ENCODE data around the gene RAB26.
A peak's percentile ranks its signal among the peaks of the same experiment; 100 is the strongest.

Gene RAB26

DNA sequence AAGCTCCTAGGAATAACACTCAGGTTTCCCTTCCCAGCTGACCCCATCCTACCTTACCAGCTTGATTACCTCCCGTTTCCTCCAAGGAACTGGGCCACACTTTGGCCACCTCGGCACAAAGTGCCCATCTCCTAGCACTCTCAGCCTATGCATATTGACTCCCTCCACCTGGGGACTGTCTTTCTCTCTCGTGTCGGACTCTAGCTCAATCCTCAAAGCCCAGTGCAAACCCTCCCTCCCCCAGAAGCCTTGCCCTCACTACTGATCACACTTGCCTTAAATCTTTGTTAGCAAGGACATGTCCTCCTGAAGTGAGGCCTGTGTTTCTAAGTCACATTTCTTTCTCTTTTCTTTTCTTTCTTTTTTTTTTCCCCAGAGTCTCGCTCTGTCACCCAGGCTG is 2.6 kb upstream of the RAB26 start:
- no peak for DNase-seq

DNA sequence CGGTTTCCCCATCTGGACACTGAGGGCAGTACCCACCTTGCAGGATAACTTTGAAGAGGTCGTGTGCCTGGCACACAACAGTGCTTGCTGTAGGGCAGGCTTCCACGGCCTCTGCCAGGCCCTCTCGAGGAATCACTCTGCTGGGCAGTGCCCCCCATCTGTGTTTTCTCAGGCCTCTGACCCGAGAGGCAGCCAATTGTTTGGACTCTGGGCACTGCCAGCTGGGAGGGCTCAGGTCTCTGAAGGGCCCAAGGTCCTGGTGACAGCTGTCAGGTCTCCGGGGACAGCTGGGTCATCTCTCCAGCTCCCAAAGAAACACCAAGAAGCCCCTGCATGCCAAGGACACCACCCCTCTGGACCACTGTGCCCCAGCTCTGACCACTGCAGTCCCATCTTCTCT is 1.0 kb upstream of the RAB26 start:
- DNase-seq, result no peak

DNA sequence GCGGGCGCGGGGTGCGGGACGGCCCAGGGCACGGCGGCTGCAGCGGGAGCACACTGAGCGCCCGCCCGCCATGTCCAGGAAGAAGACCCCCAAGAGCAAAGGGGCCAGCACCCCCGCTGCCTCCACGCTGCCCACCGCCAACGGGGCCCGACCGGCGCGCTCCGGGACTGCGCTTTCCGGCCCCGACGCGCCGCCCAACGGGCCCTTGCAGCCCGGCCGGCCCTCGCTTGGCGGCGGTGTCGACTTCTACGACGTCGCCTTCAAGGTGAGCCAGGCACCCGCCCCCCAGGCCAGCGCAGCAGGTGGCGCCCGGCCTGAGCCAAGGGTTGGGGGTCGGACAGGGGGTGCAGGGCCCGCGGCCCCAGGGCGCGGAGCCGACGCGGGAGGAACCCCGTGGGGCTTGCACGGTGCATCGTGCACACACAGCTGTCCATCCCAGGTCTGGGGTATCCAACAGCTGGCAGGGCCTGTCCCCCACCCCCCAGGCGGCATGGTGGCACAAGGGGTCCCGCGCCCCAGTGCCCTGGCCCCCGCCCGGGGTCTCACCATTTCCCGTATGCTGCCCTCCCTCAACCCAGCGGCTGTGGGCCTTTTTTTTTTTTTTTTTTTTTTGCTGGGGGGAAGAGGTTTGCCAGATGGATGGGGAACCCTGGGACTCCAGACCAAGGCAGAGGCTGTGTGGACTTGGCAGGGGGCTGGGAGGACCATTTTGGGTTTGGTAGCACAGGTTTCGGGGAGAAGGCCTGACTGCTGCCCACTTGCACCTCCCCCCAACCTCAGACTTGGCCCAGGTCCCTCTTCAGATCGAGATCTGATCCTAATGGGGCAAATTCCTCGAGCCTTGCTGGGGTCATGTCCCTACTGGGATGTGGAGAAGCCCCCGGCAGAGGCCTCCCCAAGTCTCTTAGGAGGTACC is 547 bp downstream of the RAB26 start:
- peak in 1 of 6 experiments; percentile 25 for DNase-seq

DNA sequence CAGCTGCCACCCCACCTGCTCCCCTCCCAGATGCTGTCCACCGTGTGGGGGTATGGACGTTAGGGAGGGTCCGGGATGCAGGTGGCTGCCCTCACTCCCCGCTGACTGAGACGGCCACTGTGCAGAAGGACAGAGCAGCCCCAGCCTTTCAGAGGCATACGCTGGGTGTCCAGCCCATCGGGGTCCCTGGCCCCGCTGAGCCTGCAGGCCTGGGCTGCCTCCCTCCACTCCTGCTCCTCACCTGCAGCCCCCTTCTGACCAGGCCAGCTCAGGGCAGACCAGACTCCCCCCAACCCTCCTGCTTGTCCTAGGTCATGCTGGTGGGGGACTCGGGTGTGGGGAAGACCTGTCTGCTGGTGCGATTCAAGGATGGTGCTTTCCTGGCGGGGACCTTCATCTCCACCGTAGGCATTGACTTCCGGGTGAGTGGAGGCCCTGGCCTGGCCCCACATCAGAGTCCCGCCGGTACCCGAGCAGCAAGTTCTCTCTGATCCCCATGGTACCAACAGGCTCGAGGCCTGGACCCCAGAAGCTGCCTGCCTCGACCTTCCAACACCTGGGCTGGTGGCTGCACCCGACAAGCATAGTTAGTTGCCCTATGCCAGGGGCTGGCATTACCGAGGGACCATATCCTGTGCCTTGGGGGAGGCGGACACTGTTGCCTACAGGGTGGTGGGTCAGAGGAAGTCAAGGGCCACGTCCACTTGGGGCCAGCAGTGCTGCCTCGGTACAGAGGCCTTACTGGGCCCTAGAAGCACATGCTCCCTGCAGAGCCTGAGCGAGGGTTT is 1.4 kb downstream of the RAB26 start:
- DNase-seq, result no peak

DNA sequence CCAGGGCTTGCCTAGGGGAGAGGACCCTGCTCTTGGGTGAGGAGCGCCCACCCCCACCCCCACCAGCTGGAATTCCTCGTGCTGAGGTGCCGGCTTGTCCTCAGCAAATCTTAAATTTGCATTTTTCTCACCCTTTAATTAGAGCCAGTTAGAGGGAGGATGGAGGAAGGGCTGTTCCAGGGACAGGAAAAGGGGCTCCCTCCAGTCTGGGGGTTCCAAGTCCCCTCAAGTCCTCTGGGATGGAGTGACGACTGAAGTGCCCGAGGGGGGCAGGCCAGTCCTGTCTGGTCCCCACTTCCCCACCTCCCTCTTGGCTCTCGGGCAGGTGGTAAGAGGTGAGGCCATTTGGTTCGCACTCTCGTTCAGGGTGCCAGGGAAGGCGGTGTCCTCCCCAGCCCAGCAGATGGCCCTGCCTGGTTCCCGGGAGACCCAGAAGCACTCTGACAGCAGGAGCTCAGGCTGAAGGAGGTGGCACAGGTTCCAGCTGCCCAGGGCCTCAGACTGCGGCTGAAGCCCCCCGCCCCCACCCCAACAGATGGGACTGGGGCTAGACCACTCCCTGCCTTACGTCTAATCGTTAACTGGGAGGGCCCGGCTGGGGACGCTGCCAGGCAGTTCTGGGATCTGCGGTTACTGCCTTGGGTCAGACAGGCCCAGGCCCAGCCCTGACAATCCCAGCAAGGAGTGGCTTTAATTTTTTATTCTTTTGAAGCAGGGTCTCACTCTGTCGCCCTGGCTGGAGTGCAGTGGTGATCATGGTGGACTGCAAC is 2.2 kb downstream of the RAB26 start:
- DNase-seq, result no peak

DNA sequence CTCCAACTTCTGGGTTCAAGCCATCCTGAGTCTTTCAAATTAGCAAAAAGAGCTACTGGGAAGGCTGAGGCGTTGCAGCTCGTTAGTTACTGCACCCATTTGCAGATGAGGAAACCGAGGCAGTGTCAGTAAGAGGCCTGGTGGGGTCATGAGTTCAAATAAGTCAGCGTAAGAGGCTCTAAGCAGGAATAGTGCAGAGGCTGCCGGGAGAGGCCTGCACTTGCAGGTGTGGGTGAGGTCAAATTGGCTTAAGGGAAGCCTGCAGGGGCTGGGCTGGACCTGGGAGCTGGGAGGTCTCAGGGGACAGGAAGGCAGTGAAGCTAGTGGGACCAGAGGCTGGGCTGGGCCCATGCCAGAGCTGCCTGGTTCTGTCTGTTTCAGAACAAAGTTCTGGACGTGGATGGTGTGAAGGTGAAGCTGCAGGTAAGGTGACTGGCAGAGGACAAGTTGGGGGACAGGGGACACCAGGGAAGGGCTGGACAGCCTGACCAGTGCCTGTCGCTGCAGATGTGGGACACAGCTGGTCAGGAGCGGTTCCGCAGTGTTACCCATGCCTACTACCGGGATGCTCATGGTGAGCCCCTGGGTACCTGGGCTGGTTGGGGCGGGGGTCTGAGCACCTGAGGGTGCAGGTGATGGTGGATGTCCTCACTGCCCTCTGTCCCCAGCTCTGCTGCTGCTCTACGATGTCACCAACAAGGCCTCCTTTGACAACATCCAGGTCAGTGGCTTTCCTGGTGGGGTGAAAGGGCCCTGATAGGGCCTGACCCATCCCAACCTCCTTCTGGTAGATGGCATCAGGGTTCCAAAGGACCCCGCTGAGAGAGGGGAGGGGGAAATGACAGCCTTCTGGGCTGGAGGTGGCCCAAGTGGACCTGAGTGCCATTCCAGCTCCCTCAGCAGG is 3.0 kb downstream of the RAB26 start:
- DNase-seq, result no peak

DNA sequence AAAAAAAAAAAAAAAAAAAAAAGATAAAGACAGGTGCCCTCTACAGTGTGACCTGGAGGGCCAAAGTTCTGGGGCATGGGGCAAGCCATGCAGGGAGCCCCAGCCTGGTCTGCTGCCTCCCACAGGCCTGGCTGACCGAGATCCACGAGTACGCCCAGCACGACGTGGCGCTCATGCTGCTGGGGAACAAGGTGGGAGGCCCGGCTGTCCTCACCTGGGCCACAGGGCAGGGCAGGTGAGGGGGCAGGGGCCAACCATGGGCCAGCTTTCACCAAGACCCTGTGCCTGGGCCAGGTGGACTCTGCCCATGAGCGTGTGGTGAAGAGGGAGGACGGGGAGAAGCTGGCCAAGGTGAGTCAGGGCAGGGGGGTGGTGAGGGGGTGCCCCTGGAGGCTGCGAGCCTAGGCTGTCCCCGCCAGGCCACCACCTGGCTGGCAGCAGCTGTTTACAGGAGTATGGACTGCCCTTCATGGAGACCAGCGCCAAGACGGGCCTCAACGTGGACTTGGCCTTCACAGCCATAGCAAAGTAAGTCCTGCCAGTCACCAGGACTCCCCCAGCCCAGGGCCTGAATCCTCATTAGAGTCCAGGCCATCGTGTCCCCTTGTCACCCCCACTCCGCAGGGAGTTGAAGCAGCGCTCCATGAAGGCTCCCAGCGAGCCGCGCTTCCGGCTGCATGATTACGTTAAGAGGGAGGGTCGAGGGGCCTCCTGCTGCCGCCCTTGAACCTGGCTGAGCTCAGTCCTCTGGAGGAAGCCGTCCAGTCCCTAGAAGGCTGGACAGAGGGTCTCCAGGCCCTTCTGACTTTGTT is 4.5 kb downstream of the RAB26 start:
- peak in 1 of 6 experiments; percentile 31 for DNase-seq

DNA sequence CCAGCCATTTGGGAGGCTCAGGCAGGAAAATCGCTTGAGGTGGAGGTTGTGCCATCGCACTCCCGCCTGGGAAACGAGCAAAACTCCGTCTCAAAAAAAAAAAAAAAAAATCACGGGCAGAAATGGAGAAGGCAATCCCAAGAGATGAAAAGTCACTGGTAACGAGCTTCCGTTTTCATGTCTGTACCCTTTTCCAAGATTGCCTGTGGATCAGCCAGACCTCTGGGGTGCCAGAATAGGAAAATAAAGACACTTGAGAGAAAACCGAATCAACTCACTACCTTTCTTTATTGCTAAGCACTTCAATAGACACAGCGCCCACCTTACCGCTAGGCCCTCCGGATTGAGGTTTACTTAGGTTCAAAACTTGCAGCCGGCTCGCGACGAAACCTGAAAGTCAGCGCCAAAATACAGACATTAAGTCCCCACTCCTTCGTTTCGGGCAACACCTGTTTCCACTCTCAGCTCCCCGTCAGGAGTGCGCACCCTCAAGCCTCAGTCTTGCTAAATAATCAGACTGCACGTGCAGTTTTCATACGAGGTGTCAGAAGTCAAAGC is 6.2 kb downstream of the RAB26 start:
- DNase-seq, result peak in 2 of 6 experiments; percentile 39 to 51

DNA sequence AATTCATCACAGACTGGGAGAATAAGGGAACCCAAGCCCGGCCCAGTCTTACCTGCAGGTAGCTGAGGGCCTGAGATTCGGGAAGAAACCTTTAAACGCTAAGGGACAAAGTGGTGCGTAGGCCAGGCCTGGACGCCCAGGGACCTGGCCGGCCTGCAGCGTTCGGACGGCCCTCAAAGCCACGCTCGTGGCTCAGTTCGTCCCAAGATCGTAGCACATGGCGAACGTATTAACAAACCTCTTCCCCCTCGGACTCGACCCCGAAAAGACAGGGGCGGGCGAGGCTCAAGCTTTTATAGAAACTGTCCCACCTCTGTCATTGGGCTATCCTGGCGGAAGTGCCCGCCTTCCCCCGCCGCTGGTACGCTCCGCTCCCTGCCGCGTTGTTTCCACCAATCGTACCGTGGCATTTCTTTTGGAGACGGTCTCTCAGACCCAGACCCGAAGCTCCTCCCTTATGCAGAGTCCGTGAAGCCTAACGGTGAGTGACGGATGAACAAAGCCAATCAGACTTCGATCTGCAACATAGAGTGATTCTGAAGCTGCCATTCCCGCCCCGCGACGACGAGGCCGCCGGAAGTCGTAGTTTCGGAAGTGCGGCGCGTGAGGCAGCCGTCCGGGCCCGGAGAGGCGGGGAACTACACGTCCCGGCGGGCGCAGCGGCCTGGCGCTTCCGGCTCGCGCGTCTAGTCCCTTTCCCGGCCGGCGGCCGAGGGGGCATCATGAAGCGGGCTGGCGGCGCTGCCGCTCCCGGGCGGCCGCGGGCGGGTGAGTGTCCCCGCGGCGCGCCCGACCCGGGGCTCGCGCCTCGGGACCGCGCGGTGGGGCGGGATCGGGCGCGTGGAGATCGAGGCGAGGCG is 6.9 kb downstream of the RAB26 start, which contains the start of gene TRAF7:
TSS of gene TRAF7 (plus strand) at position 692 of the 860 bp plus-strand sequence. CDS start 8,139 bp downstream, outside the sequence.
- DNase-seq, result peak; percentile 95 to 99 (median 98)

DNA sequence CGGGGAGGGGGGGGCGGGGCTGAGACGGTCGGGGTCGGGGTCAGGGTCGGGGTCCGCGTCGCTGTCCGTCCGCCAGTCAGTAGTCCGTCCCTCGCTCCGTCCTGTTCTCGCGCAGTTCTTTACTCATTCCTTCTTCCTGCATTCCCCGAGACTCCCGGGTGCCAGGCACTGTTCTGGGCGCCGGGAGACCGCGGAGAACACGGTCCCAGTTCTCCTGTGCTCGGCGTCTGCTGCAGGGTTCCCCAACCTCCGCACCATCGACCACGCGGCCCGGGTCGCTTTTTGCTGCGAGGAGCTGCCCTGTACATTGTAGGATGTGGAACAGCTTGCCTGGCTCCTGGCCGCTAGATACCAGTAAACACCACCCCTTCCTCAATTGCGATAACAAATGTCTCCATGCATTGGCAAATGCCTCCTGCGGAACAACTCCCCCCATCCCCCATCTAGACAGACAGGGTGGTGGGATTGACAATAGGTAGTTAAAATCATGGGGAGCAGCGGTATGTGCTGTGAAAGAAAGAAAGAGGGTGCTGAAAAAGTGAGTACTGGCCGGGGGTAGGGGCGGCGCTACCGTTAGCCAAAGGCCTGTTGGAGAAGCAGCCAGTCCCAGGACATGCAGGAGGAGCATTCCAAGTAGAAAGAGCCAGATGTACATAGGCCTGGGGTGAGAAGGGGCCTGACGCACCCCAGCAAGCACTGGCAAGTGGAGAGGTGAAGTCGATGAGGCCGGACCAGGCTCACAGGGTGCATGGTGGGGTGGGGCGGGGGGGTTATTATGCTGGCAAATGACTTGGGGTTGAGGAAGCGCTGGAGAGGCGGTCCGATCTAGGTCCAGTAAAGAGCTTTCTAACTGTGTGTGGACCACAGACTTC is 7.8 kb downstream of the RAB26 start:
- no peak for DNase-seq

DNA sequence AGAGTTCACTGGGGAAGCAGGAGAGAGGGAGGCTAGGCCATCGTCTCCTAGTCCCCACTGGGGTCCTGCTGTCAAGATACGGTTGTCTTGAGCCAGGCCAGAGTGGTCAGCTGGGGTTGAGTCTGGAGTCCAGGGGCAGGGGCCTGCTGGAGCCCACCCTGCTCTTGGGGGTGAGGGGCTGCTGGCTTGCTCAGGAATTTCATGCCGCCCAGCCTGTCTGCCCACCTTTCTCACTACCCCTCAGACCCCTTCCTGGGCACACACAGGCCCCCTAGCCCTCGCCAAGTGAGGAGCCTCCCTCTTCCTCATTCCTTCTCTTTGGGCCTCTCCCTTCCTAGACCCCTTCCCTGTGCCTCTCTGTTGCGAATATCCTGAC is 8.4 kb downstream of the RAB26 start:
- DNase-seq, result no peak

DNA sequence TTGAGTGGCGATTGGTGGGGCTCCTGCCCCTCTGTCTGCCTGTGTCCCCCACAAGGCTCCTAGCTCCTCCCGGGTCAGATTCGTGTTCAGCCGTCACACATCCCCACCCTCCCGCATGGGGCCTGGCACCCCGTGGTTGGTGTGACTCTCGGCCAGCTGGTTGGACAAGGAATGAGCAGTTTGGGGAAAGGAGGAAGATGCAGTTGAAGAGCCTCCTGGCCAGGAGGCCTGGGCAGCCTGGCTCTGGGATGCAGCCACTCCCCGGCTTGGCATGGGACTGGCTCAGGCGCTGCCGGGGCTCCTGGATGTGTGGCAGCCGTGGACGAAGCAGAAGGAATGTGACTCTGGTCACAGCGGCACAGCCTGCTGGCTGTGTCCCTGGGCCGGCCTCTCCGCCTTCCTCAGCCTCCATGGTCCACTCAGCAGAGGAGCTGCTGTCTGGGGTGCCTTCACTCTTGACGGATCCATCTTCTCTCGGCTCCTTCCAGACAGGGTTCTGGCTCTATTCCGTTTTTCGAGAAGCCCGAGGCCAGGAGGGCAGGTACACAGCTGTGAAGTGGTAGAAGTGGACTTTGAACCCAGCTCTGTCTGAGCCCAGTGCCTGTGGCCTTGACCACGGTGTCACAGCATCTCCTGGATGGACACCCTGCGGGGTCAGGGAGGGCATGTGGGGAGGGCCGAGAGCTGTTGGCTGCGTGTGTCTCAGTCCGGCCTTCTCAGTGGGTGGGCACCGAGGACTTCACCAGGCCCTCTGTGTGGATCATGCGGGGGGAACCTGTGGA is 9.2 kb downstream of the RAB26 start:
- no peak for DNase-seq

DNA sequence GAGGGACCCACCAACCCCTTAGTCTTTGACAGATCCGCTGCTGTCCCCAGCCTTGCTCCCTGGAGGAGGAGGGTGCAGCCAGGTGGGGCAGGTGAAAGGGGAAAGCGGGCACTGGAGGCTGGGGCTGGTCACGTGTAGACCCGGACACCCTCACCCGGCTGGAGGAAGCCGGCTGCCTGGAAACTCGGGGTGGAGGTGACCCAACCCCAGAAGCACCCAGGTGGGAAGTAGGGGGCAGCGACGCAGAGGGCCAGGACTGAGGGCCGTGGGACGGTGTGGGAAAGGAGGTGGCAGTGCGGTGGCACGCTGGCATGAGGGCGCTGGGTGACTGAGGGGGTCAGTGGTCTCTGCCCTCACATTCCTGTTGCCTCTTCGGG is 9.8 kb downstream of the RAB26 start:
- DNase-seq, result no peak

DNA sequence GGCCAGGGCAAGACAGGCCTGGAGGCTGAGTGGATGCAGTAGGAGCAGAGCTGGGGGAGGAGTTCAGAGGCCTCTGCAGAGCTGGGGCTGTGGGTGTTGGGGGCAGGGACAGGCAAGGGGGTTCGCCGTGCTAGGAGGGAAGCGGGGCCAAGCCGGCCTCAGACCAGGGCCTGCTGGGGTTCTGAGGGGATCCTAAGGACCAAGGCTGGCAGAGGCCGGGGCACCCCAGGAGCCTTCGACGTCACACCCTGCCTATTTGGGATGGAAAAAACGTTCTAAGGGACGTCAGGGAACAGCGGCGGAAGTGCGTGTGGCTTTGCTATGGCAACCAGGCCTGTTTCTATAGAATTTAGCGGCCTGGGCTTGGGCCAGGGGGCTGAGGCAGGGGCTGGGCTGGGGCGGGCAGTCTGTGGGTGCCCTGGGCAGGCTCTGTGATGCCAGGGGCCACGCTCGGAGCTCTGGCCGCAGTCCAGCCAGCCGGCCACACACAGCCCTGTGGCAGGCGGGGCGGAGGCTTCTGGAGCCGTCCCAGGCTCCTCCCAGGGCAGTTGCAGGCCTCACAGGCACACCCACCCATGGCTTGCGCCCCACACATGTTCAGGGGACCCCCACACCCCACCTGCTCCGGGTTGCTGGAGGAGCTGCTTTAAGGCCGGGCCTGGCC is 10.9 kb downstream of the RAB26 start:
- no peak for DNase-seq

DNA sequence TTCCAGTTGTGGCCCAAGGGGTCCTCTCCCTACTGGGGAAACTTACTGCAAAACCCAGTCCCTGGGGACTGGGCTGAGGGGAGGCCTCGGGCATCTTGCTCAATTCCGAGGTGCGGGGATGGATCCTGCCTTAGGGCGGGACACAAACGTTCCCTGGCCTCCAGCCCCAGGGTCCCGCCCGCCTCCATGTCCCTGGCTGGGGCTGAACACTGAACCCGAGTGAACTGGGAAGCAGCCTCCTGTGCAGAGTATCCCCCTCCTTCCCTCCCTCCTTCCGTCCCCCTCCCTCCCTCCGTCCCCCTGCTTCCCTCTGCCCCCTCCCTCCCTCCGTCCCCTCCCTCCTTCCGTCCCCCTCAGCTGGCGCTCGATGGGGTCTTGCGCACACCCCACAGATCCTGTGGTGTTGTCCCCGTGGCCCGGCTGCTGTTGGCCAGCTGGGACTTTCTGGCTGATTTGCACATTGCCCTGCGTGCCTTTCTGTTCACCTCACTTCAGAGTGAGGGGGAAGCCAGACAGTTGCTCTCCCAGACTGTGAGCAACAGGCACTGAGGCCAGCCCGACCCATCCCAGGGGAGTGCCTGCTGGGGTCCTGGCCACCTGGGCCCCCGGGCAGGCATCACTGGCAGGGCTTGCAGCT is 12.6 kb downstream of the RAB26 start:
- no peak for DNase-seq

DNA sequence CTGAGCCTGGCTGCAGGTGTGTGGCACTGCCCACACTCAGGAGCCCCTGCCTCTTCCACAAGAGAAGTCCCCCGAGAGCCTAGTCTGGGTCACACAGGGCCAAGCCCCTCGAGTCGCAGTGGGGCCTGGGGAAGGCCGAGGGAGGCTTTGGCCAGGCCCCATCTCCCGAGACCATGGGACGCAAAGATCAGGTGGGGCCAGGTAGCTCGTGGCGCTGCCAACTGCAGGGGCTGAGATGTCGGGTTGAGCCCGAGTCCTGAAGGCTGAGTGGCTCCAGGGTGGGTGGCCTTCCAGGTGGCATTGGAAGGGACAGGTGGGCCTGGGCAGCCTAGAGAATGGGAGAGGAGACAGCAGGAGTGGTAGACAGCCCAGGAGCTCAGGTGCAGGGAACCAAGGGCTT is 13.5 kb downstream of the RAB26 start:
- DNase-seq, result no peak

DNA sequence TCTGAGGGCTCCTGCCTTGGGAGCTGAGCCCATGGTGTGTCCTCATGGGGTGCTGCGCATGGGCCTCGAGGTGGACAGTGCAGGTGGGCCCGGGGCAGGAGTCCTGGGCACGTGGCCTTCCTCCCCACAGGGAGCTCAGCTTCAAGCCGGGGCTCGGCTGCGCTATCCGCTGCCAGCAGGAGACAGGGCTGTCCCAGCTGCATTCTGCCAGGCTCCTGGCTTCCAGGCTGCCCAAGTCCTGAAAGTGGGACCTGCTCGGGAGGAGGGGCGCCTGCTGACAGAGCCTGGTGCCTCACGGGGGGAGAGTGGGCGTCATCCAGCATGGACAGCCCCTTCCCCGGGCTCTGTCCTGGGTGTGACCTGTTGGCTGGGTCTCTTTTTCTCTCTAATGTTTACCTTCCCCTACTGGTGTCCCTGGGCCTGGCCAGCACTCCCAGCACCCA is 14.3 kb downstream of the RAB26 start:
- DNase-seq, result no peak
